Panc1 (cell line): Measurements from ENCODE around the gene GOSR1. TPM values are rescaled to one million over a fixed set of nuclear protein-coding genes. Genes with fewer than 3 reads are reported as not detected.

ENCODE experiments used
- ATAC-seq: fragments of 200-7000 bp; cut with Tn5 transposase; 2 replicates; pipeline ENCODE4 v1.9.1; 2020; ENCODE audit warnings: mild to moderate bottlenecking, moderate library complexity
- BruUV-seq: library from RNA; stranded (reverse); fragments of 400-500 nt; replicated peaks from 2 replicates; lab custom pipeline; 2021; lab: Mats Ljungman, UMichigan
- CTCF ChIA-PET: fragments of 300-600 bp; sonication (Branson Sonifier 250); formaldehyde crosslinking; loops from one replicate; lab custom pipeline; 2022; ENCODE audit warnings: antibody characterized with exemption; lab: Charles Lee
- POLR2A ChIA-PET: fragments of 300-600 bp; sonication (Branson Sonifier 250); formaldehyde crosslinking; loops from one replicate; lab custom pipeline; 2022; ENCODE audit warnings: antibody characterized with exemption; lab: Charles Lee
- DNase-seq: peaks from one replicate; pipeline ENCODE4 v3.0.0-alpha.2; 2010; ENCODE audit warnings: low read depth, low spot score
- H3K27ac ChIP-seq: 2 replicates; pipeline ENCODE4 v1.5.1; 2011; ENCODE audit warnings: mild to moderate bottlenecking, low read length, inconsistent platforms
- H3K27me3 ChIP-seq: fragments of 200-500 bp; sonication (Bioruptor generic); 2 replicates; pipeline ENCODE4 v1.6.0; 2014; ENCODE audit warnings: low read length, inconsistent platforms; ENCODE audit not compliant: control insufficient read depth, insufficient read depth
- H3K36me3 ChIP-seq: fragments of 200-500 bp; sonication (Bioruptor generic); 2 replicates; pipeline ENCODE4 v1.5.1; 2014; ENCODE audit warnings: inconsistent platforms, mild to moderate bottlenecking, low read length, moderate library complexity; ENCODE audit not compliant: control insufficient read depth, insufficient read depth
- H3K4me1 ChIP-seq: 2 replicates; pipeline ENCODE4 v1.5.1; 2011; ENCODE audit warnings: inconsistent platforms, mild to moderate bottlenecking, low read length, moderate library complexity; ENCODE audit not compliant: control insufficient read depth, insufficient read depth
- H3K4me3 ChIP-seq, 2 experiments: 2 replicates each; pipeline ENCODE4 v1.5.1; 2011 to 2012; ENCODE audit warnings: low read depth in 2 of 2, low read length in 2 of 2, mild to moderate bottlenecking in 2 of 2, inconsistent platforms in 1 of 2, moderate library complexity in 1 of 2
- H3K9me3 ChIP-seq: fragments of 200-500 bp; sonication (Bioruptor generic); 2 replicates; pipeline ENCODE4 v1.5.1; 2014; ENCODE audit warnings: low read depth, mild to moderate bottlenecking, inconsistent platforms, low read length, moderate library complexity; ENCODE audit not compliant: control insufficient read depth, insufficient read depth
- POLR2AphosphoS5 ChIP-seq: IDR thresholded peaks from 2 replicates; pipeline ENCODE4 v1.6.1; 2012; ENCODE audit warnings: mild to moderate bottlenecking, low read depth, low read length, moderate library complexity
- SIN3A ChIP-seq: IDR thresholded peaks from 2 replicates; pipeline ENCODE4 v1.6.1; 2012; ENCODE audit warnings: low read depth, mild to moderate bottlenecking, low read length, moderate library complexity, borderline replicate concordance; ENCODE audit not compliant: insufficient read depth
- TCF7L2 ChIP-seq: IDR thresholded peaks from 2 replicates; pipeline ENCODE4 v1.6.1; 2011; ENCODE audit warnings: mild to moderate bottlenecking, low read depth, low read length, inconsistent platforms
- in situ Hi-C: cut with HindIII; loops from 2 replicates; pipeline ENCODE4 v1.10.0; 2016; ENCODE audit warnings: low sequenced_read_pairs, low pct_unique_long_range_greater_than_20kb
- intact Hi-C: fragments of 100-400 bp; cut with micrococcal nuclease; formaldehyde crosslinking; loops from one replicate; pipeline ENCODE4 v1.10.0; 2022; ENCODE audit not compliant: unreplicated experiment
- total RNA-seq: library from RNA; stranded (reverse); gene quantifications from one replicate; pipeline ENCODE4 v1.2.1, GENCODE V29; 2021; ENCODE audit not compliant: unreplicated experiment
- TF ChIP-seq, protein P1 (sequence below), 2 experiments: IDR thresholded peaks; 2 replicates each; pipeline ENCODE4 v1.6.1; 2011 to 2012; ENCODE audit warnings: low read depth in 2 of 2, control low read depth in 1 of 2, low read length in 1 of 2, mild to moderate bottlenecking in 1 of 2, moderate library complexity in 1 of 2; ENCODE audit not compliant: insufficient read depth in 1 of 2
- TF ChIP-seq, protein P2 (sequence below): fragments of 450-650 bp; IDR thresholded peaks from 2 replicates; pipeline ENCODE4 v1.5.1; 2017; ENCODE audit warnings: mild to moderate bottlenecking

The GOSR1 gene
- total RNA-seq, 1 experiment from 2014 or later, result 68.0 TPM

DNA sequence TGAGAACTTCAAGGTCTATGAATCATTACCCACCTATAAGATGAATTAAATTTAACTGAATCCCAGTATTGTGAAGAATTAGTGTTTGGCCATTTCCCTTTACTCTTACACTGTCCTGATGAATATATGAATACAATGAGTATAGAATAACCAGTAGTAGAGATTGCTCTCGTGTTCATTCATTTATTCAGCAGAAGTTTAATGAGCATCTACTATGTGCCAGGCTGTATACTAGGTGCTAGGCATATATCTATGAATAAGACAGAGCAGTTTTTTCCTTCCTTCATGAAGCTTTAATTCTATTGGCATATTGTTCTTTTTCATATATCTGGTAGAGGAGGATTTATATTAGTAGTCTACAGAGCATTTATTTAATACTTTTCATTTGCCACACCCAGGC lies 6.0 kb downstream of the GOSR1 start:
- no peak for TF ChIP-seq TCF7L2
- no peak for TF ChIP-seq POLR2AphosphoS5
- TF ChIP-seq, protein P1, sequence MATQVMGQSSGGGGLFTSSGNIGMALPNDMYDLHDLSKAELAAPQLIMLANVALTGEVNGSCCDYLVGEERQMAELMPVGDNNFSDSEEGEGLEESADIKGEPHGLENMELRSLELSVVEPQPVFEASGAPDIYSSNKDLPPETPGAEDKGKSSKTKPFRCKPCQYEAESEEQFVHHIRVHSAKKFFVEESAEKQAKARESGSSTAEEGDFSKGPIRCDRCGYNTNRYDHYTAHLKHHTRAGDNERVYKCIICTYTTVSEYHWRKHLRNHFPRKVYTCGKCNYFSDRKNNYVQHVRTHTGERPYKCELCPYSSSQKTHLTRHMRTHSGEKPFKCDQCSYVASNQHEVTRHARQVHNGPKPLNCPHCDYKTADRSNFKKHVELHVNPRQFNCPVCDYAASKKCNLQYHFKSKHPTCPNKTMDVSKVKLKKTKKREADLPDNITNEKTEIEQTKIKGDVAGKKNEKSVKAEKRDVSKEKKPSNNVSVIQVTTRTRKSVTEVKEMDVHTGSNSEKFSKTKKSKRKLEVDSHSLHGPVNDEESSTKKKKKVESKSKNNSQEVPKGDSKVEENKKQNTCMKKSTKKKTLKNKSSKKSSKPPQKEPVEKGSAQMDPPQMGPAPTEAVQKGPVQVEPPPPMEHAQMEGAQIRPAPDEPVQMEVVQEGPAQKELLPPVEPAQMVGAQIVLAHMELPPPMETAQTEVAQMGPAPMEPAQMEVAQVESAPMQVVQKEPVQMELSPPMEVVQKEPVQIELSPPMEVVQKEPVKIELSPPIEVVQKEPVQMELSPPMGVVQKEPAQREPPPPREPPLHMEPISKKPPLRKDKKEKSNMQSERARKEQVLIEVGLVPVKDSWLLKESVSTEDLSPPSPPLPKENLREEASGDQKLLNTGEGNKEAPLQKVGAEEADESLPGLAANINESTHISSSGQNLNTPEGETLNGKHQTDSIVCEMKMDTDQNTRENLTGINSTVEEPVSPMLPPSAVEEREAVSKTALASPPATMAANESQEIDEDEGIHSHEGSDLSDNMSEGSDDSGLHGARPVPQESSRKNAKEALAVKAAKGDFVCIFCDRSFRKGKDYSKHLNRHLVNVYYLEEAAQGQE (IDR thresholded peaks at IDR 0.05; ENCODE audit: insufficient read depth in 1 of 2, low read depth in 2 of 2, low read length in 1 of 2), result no peak
- TF ChIP-seq SIN3A, result no peak
- TF ChIP-seq, protein P2, sequence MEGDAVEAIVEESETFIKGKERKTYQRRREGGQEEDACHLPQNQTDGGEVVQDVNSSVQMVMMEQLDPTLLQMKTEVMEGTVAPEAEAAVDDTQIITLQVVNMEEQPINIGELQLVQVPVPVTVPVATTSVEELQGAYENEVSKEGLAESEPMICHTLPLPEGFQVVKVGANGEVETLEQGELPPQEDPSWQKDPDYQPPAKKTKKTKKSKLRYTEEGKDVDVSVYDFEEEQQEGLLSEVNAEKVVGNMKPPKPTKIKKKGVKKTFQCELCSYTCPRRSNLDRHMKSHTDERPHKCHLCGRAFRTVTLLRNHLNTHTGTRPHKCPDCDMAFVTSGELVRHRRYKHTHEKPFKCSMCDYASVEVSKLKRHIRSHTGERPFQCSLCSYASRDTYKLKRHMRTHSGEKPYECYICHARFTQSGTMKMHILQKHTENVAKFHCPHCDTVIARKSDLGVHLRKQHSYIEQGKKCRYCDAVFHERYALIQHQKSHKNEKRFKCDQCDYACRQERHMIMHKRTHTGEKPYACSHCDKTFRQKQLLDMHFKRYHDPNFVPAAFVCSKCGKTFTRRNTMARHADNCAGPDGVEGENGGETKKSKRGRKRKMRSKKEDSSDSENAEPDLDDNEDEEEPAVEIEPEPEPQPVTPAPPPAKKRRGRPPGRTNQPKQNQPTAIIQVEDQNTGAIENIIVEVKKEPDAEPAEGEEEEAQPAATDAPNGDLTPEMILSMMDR, result no peak
- in situ Hi-C loops (no loop called here), intact Hi-C loops (no loop called here)
- DNase-seq (no peak), ATAC-seq (no peak)
- no peaks in the 10 kb centered on the region; the same call in 1 of the 2 replicates for H3K4me1 ChIP-seq
- no peak overlapping the region for H3K4me3 ChIP-seq
- no peak overlapping the region for H3K27ac ChIP-seq
- peaks cover 54% of the 10 kb centered on the region for H3K36me3 ChIP-seq
- no peaks in the 10 kb centered on the region for H3K27me3 ChIP-seq
- ChIA-PET POLR2A (interaction anchor here (0.5 kb wide), 1 partner anchor 122 kb away, joined by 5 read pairs; no protein-coding TSS in a partner anchor), CTCF (no interaction called here)
- no peaks in the 10 kb centered on the region for H3K9me3 ChIP-seq
- BruUV-seq, result no TSS peak

DNA sequence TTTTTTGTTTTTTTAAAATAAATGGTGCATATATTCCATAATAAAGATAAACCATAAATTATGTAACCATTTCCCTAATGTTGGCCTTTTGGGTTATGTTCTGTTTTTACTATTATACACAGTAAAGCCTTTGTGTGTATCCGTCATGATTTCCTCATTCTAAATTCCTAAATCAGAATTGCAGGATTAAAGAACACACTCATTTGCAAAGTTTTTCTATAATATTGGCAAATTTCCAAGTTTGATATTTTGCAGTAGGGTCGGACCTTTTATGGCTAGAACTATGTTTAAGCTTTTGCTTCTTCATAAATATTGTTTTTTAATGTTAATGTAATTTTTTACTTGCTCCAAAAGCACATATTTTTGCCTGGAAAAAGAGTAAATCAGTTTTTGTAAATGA lies 16.6 kb downstream of the GOSR1 start:
- ChIA-PET POLR2A (interaction anchor here (0.6 kb wide), 1 partner anchor 90 kb away, joined by 4 read pairs; no protein-coding TSS in a partner anchor), CTCF (no interaction called here)
- intact Hi-C loops (no loop called here), in situ Hi-C loops (no loop called here)
- Histone ChIP-seq H3K36me3 (peaks cover 58% of the 10 kb centered on the region), H3K4me3 (no peak overlapping the region), H3K27me3 (no peaks in the 10 kb centered on the region), H3K9me3 (no peaks in the 10 kb centered on the region), H3K4me1 (no peaks in the 10 kb centered on the region), H3K27ac (no peak overlapping the region)
- BruUV-seq, result no TSS peak
- DNase-seq (no peak), ATAC-seq (no peak)
- no peak for TF ChIP-seq SIN3A
- TF ChIP-seq, protein P1 (IDR thresholded peaks at IDR 0.05; ENCODE audit: insufficient read depth in 1 of 2, low read depth in 2 of 2, low read length in 1 of 2), result no peak
- no peak for TF ChIP-seq TCF7L2
- no peak for TF ChIP-seq POLR2AphosphoS5
- TF ChIP-seq, protein P2, result no peak
